Stimulated activated CD8-positive, alpha-beta memory T cell treated with anti-CD3 and anti-CD28 coated beads, Interleukin-4, amount 100 ng/mL, for 1 hour (primary cell): ENCODE results near the gene TADA2B.
"Not testable (repeated sequence)": the region's sequence is repeated elsewhere in the genome, so short reads cannot be mapped to it uniquely, and the experiment has no call there.

Experiments
- DNase-seq, 2 donors: peaks; one replicate each; pipeline ENCODE4 v3.0.0-alpha.2; 2020; ENCODE audit warnings: low read depth in 2 of 2, low spot score in 1 of 2

TADA2B gene

GRCh38 chr4:7078025-7078424 is 34.9 kb downstream of the TADA2B start:
- DNase-seq: no peak

GRCh38 chr4:7079483-7079882 is 36.3 kb downstream of the TADA2B start:
- DNase-seq: not testable (repeated sequence)

- not testable (repeated sequence) for DNase-seq
Measured at GRCh38 chr4:7079909-7080308, 36.7 kb downstream of the TADA2B start.

- no peak for DNase-seq
Measured at GRCh38 chr4:7083597-7084563, 40.7 kb downstream of the TADA2B start.

GRCh38 chr4:7084564-7084961 is 41.4 kb downstream of the TADA2B start:
- DNase-seq: not testable (repeated sequence)

DNA sequence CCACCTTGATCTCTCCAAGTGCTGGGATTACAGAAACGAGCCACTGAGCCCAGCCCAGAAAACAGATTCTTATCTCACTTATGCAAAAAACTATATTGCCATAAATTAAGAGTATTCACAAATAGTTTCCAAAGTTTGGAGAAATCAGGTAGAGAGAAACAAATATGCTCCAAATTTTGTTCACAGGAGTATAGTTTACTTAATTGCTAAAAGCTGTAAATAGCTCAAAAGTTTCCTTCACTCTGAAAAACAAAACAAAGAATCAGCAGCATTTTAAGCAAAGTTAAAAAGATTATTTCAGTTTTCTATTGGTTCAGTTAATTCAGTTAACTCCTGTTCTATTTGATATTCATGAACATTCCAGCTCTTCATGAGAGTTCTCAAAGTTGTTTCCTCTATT is 43.2 kb downstream of the TADA2B start:
- no peak for DNase-seq

DNA sequence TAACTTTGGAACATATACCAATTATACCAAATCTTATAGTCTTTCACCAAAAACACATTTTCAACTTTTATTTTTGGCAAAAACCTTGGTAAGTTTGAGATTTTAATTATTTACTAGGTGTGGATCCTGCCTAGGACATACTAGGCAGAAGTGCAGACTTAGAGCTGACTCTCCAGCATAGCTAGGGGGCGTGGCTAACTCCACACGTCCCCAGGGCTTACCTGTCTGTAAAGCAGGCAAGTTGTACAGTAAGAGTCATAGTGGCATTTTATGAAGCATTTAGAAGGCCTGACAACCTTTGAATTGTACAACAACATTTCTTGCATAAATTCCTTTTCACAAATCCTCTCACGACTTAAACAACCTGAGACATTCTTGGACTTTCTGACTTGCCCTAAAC is 43.9 kb downstream of the TADA2B start:
- no peak for DNase-seq

DNA sequence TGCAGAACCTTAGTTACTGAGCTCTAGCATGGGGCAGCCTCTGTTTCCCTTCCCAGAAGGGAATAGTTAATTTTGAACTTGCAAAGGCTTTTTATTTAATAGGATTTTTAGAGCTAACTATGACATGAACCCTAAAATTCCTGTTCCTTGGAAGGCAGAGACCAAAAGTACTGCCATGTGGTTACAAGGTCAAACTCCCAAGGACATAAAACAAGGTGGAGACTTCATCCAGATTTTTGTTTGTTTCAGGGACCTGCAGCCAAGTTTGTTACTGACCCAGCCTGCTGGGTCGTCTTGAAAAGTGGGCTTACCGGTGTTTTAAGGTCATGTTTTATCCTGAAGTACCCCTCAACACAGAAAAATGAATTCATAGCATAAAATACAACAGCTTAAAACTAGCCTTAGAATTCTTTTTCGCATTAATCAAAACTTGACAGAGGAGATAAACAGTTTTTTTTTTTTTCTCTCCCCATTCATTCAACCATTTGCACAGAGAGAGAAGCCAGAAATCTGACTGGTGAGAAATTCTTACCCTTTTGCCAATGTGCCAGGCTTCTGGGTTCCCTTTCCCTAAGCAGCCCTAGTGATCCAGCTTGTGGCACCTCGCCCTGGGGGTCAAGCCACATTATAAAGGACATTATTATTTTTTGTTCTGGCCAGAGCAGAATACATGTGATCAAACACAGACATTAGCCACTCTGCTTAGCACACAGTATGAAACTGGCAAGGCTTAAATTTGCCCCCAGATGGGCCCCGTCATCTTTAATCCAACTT is 46.2 kb downstream of the TADA2B start:
- DNase-seq: no peak

DNA sequence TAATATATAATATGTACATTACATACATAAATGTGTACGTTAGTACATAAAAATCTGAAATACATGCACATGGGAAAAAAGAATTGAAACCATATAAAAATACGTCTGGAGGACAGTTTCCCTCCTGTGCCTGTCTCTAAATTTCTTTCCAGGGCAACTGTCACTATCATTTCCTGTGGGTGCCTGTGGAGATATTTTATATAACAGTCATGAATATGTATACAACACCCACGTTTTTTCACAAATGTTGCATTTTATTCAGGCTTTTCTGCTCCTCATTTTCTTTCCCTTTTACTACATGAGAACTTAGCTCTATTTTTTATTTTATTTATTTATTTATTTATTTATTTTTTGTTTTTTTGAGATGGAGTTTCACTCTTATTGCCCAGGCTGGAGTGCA is 48.9 kb downstream of the TADA2B start:
- no peak for DNase-seq

DNA sequence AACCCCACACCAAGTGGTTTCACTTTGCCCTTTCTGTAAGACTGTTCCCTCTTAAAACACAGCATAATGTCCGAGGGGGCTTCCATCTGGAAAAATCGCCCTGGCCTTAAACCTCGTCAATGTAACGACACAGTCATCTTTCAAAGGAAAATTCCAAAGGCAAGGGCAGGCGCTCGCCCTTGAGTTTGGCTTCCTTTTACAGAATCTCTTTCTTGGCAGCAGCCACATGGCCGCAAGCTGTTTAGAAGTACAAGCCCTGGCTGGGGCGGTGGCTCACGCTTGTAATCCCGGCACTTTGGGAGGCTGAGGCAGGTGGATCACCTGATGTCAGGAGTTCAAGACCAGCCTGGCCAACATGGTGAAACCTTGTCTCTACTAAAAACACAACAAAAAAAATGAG is 51.7 kb downstream of the TADA2B start:
- no peak for DNase-seq

GRCh38 chr4:7095611-7096155 is 52.5 kb downstream of the TADA2B start:
- no peak for DNase-seq

- no peak for DNase-seq
Measured at GRCh38 chr4:7096236-7096635, 53.1 kb downstream of the TADA2B start.

DNA sequence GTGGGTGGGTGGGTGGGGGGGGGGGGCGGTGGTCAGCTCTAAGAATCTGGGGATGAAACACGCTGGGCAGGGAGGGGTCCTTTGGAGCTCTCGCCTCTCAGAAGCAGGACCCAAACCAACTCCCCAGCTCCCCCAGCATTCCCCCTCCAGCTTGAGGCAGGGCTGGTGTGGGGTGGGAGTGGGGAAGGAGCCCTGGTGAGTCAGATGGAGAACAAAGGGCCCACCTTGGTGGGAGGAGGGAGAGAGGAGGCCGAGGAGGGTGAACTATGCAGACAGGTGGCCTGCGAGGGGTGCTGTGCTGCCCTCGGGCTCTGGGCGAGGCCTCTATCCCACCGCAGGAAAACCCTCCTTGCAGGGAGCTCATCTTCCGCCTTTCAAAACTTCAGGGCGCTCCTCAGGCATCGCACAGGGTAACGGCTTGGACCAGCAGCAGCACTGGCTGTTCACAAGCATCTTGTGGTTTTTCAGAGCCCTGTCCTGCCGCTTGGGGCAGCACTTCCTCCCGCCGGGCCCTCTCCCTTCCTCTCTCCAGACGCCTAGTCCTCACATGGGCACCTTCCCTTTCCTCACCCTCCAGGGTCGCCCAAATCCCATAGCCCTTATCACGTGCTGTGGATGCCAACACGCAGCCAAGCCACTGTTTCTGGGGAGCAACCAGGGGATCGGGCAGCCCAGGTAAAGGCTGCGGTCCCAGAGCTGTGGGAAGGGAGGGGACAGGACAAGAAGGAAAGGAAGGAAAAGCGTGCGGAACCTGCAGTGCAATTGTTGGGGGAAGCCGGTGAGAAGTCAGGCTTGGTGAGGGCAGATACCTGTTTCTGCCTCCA is 58.7 kb downstream of the TADA2B start:
- DNase-seq: no peak

DNA sequence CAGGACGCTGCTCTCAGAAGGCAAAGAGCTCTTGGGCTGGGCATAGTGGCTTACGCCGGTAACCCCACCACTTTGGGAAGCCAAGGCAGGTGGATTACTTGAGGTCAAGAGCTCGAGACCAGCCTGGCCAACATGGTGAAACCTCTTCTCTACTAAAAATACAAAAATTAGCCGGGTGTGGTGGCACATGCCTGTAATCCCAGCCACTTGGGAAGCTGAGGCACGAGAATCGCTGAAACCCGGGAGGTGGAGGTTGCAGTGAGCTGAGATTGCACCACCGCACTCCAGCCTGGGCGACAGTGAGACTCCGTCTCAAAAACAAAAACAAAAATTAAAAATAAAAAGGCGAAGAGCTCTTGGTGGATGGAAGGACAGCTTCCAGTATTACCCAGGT is 59.3 kb downstream of the TADA2B start:
- not testable (repeated sequence) for DNase-seq

- peak; percentile 44 to 61 for DNase-seq
Measured at GRCh38 chr4:7103031-7103606, 59.9 kb downstream of the TADA2B start.

GRCh38 chr4:7103607-7104365 is 60.6 kb downstream of the TADA2B start:
- no peak for DNase-seq

GRCh38 chr4:7104366-7105031 is 61.3 kb downstream of the TADA2B start:
- no peak for DNase-seq

GRCh38 chr4:7105276-7105675 is 62.1 kb downstream of the TADA2B start:
- no peak for DNase-seq

- no peak for DNase-seq
Measured at GRCh38 chr4:7107166-7107905, 64.2 kb downstream of the TADA2B start.
